WTC11 (cell line): ENCODE measurements around the gene ANKRD50. TPM values are rescaled to one million over a fixed set of nuclear protein-coding genes. Genes with fewer than 3 reads are reported as not detected.

Source experiments
- ATAC-seq: fragments of 200-7000 bp; cut with Tn5 transposase; 2 replicates; pipeline ENCODE4 v1.10.0; 2021; ENCODE audit warnings: mild to moderate bottlenecking, moderate library complexity
- CTCF ChIA-PET: fragments of 300-600 bp; sonication (Branson Sonifier 250); formaldehyde crosslinking; loops from one replicate; lab custom pipeline; 2021; ENCODE audit warnings: antibody characterized with exemption; lab: Charles Lee
- POLR2A ChIA-PET: fragments of 350-600 bp; sonication (Branson Sonifier 250); formaldehyde crosslinking; loops from one replicate; lab custom pipeline; 2021; ENCODE audit warnings: antibody characterized with exemption; lab: Charles Lee
- DNase-seq: peaks from one replicate; pipeline ENCODE4 v3.0.0; 2021; ENCODE audit warnings: low spot score
- H3K27ac Mint-ChIP-seq: 2 replicates; pipeline ENCODE4 v1.8.0; 2021; ENCODE audit warnings: mixed read lengths
- H3K27me3 Mint-ChIP-seq: 2 replicates; pipeline ENCODE4 v1.8.0; 2021; ENCODE audit warnings: low read depth, mild to moderate bottlenecking, moderate library complexity, mixed read lengths
- H3K36me3 Mint-ChIP-seq: 2 replicates; pipeline ENCODE4 v1.8.0; 2021; ENCODE audit warnings: mixed read lengths
- H3K4me1 Mint-ChIP-seq: 2 replicates; pipeline ENCODE4 v1.8.0; 2022; ENCODE audit warnings: mixed read lengths
- H3K4me3 Mint-ChIP-seq: 2 replicates; pipeline ENCODE4 v1.8.0; 2021; ENCODE audit warnings: mild to moderate bottlenecking, moderate library complexity, mixed read lengths
- H3K9me3 Mint-ChIP-seq: 2 replicates; pipeline ENCODE4 v1.8.0; 2021; ENCODE audit warnings: mixed read lengths
- ATF1 ChIP-seq: sonication (generic); formaldehyde crosslinking; IDR thresholded peaks from 2 replicates; pipeline ENCODE4 v1.8.1; 2023; ENCODE audit warnings: mild to moderate bottlenecking, moderate library complexity, missing genetic modification reagents
- EMX1 ChIP-seq: fragments of 250-450 bp; sonication (Bioruptor Pico); IDR thresholded peaks from 2 replicates; pipeline ENCODE4 v1.8.0; 2021; ENCODE audit warnings: mild to moderate bottlenecking
- ETV6 ChIP-seq: sonication (generic); formaldehyde crosslinking; IDR thresholded peaks from 2 replicates; pipeline ENCODE4 v1.8.1; 2022; ENCODE audit warnings: mild to moderate bottlenecking, missing genetic modification reagents
- FOXJ3 ChIP-seq: sonication (generic); formaldehyde crosslinking; IDR thresholded peaks from 2 replicates; pipeline ENCODE4 v1.9.0; 2021; ENCODE audit warnings: missing genetic modification reagents, mild to moderate bottlenecking, borderline replicate concordance
- NFATC4 ChIP-seq: fragments of 250-450 bp; sonication (Bioruptor Pico); IDR thresholded peaks from 2 replicates; pipeline ENCODE4 v1.9.0; 2021; ENCODE audit warnings: mild to moderate bottlenecking
- OVOL2 ChIP-seq: fragments of 250-450 bp; sonication (Bioruptor Pico); IDR thresholded peaks from 2 replicates; pipeline ENCODE4 v1.9.0; 2021; ENCODE audit warnings: mild to moderate bottlenecking, borderline replicate concordance
- PRRX2 ChIP-seq: fragments of 250-450 bp; sonication (Bioruptor Pico); IDR thresholded peaks from 2 replicates; pipeline ENCODE4 v1.8.0; 2021; ENCODE audit warnings: mild to moderate bottlenecking
- RORB ChIP-seq: fragments of 250-450 bp; sonication (Bioruptor Pico); IDR thresholded peaks from 2 replicates; pipeline ENCODE4 v1.9.0; 2021; ENCODE audit warnings: mild to moderate bottlenecking
- ZNF396 ChIP-seq: fragments of 250-450 bp; sonication (Bioruptor Pico); IDR thresholded peaks from 2 replicates; pipeline ENCODE4 v1.8.0; 2021; ENCODE audit warnings: mild to moderate bottlenecking, moderate library complexity, borderline replicate concordance
- total RNA-seq: library from RNA; stranded (reverse); gene quantifications from 3 replicates; pipeline ENCODE4 v1.2.3, GENCODE V29; 2021
- TF ChIP-seq, protein P1 (sequence below): fragments of 250-450 bp; sonication (Bioruptor Pico); IDR thresholded peaks from 2 replicates; pipeline ENCODE4 v1.8.0; 2021; ENCODE audit warnings: mild to moderate bottlenecking
- TF ChIP-seq, protein P2 (sequence below): fragments of 200-600 bp; IDR thresholded peaks from 2 replicates; pipeline ENCODE4 v1.8.0; 2022; ENCODE audit warnings: antibody characterized with exemption
- TF ChIP-seq, protein P3 (sequence below): sonication (generic); formaldehyde crosslinking; IDR thresholded peaks from 2 replicates; pipeline ENCODE4 v1.8.1; 2023; ENCODE audit warnings: mild to moderate bottlenecking, moderate library complexity, missing genetic modification reagents
- TF ChIP-seq, protein P4 (sequence below): sonication (generic); formaldehyde crosslinking; IDR thresholded peaks from 2 replicates; pipeline ENCODE4 v1.8.1; 2022; ENCODE audit warnings: missing genetic modification reagents, borderline replicate concordance
- TF ChIP-seq, protein P5 (sequence below): fragments of 250-450 bp; sonication (Bioruptor Pico); IDR thresholded peaks from 2 replicates; pipeline ENCODE4 v1.9.0; 2021; ENCODE audit warnings: moderate library complexity, mild to moderate bottlenecking, inconsistent platforms, borderline replicate concordance
- TF ChIP-seq, protein P6 (sequence below): sonication (generic); formaldehyde crosslinking; IDR thresholded peaks from 2 replicates; pipeline ENCODE4 v1.8.0; 2023; ENCODE audit warnings: mild to moderate bottlenecking, missing genetic modification reagents
- TF ChIP-seq, protein P7 (sequence below): sonication (generic); formaldehyde crosslinking; IDR thresholded peaks from 2 replicates; pipeline ENCODE4 v1.8.1; 2022; ENCODE audit warnings: low read depth, missing genetic modification reagents, borderline replicate concordance
- TF ChIP-seq, protein P8 (sequence below): sonication (generic); formaldehyde crosslinking; IDR thresholded peaks from 2 replicates; pipeline ENCODE4 v1.8.1; 2022; ENCODE audit warnings: mild to moderate bottlenecking, missing genetic modification reagents, moderate library complexity, borderline replicate concordance

Gene ANKRD50
- total RNA-seq, 1 experiment from 2014 or later, result 18.4 TPM

DNA sequence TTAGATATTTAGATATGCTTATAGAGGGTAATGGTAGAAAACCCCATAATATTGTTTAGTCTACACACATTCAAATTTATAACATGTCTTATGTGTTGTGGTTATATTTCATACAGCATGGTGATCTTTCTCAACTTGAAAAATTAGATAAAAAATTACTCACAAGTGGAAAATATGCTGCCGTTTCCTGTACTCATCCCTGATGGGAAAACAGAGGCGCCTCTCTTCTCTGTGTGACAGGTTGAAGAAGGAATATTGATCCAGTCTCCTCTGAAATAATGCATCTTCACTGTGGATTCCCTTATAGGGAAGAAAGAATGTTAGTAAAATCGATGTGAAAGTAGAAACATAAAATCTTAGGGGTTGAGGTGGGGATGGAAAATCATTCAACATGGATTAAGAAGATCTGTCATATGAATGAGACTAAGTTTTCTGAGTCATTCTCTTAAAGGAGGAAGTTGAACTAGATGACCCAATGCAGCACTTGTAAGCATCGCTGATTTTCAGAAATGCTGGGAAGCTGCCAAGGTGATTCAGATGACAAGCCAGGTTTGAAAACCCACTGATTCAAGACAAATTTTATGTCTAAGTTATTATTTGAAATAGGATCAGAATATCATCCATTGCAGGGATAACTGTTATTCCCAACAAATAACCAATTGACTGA, 70.7 kb downstream of the ANKRD50 start (continued):
- TF ChIP-seq, protein P1, sequence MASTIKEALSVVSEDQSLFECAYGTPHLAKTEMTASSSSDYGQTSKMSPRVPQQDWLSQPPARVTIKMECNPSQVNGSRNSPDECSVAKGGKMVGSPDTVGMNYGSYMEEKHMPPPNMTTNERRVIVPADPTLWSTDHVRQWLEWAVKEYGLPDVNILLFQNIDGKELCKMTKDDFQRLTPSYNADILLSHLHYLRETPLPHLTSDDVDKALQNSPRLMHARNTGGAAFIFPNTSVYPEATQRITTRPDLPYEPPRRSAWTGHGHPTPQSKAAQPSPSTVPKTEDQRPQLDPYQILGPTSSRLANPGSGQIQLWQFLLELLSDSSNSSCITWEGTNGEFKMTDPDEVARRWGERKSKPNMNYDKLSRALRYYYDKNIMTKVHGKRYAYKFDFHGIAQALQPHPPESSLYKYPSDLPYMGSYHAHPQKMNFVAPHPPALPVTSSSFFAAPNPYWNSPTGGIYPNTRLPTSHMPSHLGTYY (CRISPR knock-in tag), result no peak
- TF ChIP-seq FOXJ3, result no peak
- TF ChIP-seq NFATC4, result no peak
- TF ChIP-seq ATF1, result no peak
- no peak for TF ChIP-seq RORB (CRISPR knock-in tag)
- TF ChIP-seq, protein P2, sequence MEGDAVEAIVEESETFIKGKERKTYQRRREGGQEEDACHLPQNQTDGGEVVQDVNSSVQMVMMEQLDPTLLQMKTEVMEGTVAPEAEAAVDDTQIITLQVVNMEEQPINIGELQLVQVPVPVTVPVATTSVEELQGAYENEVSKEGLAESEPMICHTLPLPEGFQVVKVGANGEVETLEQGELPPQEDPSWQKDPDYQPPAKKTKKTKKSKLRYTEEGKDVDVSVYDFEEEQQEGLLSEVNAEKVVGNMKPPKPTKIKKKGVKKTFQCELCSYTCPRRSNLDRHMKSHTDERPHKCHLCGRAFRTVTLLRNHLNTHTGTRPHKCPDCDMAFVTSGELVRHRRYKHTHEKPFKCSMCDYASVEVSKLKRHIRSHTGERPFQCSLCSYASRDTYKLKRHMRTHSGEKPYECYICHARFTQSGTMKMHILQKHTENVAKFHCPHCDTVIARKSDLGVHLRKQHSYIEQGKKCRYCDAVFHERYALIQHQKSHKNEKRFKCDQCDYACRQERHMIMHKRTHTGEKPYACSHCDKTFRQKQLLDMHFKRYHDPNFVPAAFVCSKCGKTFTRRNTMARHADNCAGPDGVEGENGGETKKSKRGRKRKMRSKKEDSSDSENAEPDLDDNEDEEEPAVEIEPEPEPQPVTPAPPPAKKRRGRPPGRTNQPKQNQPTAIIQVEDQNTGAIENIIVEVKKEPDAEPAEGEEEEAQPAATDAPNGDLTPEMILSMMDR, result no peak
- no peak for TF ChIP-seq PRRX2 (CRISPR knock-in tag)
- TF ChIP-seq ZNF396 (CRISPR knock-in tag), result no peak

DNA sequence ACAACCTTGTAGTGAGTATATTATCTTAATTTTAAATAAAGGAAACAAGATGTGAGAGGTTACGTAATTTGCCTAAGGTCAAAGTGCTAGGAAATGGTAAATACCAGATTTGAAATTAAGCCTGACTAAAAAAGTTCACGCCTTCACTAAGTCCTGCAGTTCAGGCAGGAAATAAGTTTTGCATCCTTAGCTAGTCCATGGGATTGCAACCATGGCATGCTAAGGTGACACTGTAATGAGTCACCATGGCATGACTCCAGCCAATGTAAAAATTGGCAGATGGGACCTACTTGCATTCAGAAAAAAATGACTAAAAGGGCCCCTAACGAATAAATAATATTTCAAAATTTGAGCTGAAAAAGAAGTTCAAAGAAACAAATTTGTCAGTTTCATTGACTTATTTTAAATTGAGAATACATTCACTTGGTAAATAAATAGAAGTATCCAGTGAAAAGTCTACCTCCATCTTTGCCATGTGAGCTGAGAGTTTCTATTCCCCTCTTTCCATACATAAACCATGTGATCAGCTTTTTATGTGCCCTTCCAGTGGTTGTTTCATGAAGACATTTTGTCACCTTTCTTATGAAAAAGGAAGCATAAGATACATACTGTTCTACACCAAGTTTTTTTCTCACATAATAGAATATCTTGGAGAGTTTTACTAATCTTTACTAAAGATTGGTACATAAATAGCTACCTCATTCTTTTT, 72.4 kb downstream of the ANKRD50 start:
- CTCF ChIA-PET, result no interaction called here
- TF ChIP-seq, protein P3, sequence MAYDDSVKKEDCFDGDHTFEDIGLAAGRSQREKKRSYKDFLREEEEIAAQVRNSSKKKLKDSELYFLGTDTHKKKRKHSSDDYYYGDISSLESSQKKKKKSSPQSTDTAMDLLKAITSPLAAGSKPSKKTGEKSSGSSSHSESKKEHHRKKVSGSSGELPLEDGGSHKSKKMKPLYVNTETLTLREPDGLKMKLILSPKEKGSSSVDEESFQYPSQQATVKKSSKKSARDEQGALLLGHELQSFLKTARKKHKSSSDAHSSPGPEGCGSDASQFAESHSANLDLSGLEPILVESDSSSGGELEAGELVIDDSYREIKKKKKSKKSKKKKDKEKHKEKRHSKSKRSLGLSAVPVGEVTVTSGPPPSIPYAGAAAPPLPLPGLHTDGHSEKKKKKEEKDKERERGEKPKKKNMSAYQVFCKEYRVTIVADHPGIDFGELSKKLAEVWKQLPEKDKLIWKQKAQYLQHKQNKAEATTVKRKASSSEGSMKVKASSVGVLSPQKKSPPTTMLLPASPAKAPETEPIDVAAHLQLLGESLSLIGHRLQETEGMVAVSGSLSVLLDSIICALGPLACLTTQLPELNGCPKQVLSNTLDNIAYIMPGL (CRISPR knock-in tag), result no peak
- TF ChIP-seq, protein P4, sequence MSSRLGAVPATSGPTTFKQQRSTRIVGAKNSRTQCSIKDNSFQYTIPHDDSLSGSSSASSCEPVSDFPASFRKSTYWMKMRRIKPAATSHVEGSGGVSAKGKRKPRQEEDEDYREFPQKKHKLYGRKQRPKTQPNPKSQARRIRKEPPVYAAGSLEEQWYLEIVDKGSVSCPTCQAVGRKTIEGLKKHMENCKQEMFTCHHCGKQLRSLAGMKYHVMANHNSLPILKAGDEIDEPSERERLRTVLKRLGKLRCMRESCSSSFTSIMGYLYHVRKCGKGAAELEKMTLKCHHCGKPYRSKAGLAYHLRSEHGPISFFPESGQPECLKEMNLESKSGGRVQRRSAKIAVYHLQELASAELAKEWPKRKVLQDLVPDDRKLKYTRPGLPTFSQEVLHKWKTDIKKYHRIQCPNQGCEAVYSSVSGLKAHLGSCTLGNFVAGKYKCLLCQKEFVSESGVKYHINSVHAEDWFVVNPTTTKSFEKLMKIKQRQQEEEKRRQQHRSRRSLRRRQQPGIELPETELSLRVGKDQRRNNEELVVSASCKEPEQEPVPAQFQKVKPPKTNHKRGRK (CRISPR knock-in tag), result no peak
- TF ChIP-seq, protein P5, sequence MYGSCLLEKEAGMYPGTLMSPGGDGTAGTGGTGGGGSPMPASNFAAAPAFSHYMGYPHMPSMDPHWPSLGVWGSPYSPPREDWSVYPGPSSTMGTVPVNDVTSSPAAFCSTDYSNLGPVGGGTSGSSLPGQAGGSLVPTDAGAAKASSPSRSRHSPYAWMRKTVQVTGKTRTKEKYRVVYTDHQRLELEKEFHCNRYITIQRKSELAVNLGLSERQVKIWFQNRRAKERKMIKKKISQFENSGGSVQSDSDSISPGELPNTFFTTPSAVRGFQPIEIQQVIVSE, result no peak
- TF ChIP-seq PRRX2 (CRISPR knock-in tag) (no peak), NFATC4 (no peak), EMX1 (no peak), OVOL2 (no peak), ETV6 (CRISPR knock-in tag) (no peak)
- TF ChIP-seq, protein P6, sequence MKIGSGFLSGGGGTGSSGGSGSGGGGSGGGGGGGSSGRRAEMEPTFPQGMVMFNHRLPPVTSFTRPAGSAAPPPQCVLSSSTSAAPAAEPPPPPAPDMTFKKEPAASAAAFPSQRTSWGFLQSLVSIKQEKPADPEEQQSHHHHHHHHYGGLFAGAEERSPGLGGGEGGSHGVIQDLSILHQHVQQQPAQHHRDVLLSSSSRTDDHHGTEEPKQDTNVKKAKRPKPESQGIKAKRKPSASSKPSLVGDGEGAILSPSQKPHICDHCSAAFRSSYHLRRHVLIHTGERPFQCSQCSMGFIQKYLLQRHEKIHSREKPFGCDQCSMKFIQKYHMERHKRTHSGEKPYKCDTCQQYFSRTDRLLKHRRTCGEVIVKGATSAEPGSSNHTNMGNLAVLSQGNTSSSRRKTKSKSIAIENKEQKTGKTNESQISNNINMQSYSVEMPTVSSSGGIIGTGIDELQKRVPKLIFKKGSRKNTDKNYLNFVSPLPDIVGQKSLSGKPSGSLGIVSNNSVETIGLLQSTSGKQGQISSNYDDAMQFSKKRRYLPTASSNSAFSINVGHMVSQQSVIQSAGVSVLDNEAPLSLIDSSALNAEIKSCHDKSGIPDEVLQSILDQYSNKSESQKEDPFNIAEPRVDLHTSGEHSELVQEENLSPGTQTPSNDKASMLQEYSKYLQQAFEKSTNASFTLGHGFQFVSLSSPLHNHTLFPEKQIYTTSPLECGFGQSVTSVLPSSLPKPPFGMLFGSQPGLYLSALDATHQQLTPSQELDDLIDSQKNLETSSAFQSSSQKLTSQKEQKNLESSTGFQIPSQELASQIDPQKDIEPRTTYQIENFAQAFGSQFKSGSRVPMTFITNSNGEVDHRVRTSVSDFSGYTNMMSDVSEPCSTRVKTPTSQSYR (CRISPR knock-in tag), result no peak
- TF ChIP-seq, protein P7, sequence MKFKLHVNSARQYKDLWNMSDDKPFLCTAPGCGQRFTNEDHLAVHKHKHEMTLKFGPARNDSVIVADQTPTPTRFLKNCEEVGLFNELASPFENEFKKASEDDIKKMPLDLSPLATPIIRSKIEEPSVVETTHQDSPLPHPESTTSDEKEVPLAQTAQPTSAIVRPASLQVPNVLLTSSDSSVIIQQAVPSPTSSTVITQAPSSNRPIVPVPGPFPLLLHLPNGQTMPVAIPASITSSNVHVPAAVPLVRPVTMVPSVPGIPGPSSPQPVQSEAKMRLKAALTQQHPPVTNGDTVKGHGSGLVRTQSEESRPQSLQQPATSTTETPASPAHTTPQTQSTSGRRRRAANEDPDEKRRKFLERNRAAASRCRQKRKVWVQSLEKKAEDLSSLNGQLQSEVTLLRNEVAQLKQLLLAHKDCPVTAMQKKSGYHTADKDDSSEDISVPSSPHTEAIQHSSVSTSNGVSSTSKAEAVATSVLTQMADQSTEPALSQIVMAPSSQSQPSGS (CRISPR knock-in tag), result no peak
- TF ChIP-seq, protein P8, sequence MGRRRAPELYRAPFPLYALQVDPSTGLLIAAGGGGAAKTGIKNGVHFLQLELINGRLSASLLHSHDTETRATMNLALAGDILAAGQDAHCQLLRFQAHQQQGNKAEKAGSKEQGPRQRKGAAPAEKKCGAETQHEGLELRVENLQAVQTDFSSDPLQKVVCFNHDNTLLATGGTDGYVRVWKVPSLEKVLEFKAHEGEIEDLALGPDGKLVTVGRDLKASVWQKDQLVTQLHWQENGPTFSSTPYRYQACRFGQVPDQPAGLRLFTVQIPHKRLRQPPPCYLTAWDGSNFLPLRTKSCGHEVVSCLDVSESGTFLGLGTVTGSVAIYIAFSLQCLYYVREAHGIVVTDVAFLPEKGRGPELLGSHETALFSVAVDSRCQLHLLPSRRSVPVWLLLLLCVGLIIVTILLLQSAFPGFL, result no peak

More for the DNA sequence above, 72.4 kb downstream of the ANKRD50 start:
- Mint-ChIP-seq H3K9me3 (peaks cover 5% of the 10 kb centered on the region), H3K4me1 (peaks cover 65% of the 10 kb centered on the region), H3K27ac (no peak overlapping the region), H3K27me3 (no peaks in the 10 kb centered on the region; the same call in 1 of the 2 replicates), H3K36me3 (peaks cover 3% of the 10 kb centered on the region; the same call in 1 of the 2 replicates), H3K4me3 (no peak overlapping the region)
- POLR2A ChIA-PET, result no interaction called here
- ATAC-seq (no peak), DNase-seq (no peak)
